ENCODE data around the gene FSIP1.

FSIP1 gene

DNA sequence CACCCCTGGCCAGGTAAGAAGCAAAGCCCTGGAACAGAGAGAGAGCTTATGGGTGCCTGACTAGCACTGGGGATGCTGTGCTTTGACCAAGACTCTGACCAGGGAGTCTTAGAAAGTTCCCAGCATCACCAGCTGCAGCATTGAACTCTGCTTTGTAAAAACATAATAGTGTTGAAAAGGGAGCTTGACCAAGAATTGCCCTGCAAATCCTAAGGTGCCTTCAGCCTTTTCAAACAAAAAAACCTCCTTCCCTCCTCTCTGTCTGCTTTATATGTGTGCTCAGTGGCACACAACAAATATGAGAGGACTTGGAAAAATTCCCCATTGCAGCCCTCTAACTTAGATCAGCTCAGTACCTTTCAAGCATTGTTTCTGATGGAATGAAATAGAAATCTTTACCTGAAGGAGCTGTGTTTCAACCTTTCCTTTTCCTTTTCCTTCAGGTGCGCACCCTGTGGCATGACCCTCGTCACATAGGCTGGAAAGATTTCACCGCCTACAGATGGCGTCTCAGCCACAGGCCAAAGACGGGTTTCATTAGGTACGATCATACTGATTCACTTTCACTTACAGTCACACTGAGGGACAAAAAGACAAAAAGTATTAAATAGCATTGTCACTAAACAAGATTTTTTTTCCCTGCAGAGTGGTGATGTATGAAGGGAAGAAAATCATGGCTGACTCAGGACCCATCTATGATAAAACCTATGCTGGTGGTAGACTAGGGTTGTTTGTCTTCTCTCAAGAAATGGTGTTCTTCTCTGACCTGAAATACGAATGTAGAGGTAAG lies 188.8 kb downstream of the FSIP1 start:
- no peak for DNase-seq (ENCODE audit: low read depth in 2 of 2)

DNA sequence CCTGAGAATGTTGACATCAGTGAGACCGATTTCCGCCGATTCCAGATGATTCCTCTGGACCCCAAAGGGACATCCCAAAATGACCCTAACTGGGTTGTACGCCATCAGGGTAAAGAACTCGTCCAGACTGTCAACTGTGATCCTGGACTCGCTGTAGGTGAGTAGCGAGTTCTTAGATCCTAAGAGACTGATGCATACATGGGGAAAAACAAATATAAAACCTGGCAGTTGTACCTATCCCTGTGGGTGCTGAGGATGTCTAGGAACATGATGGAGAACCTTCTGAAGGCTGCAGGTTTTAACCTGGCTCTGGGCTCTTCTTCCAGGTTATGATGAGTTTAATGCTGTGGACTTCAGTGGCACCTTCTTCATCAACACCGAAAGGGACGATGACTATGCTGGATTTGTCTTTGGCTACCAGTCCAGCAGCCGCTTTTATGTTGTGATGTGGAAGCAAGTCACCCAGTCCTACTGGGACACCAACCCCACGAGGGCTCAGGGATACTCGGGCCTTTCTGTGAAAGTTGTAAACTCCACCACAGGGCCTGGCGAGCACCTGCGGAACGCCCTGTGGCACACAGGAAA lies 189.5 kb downstream of the FSIP1 start:
- no peak for DNase-seq (ENCODE audit: low read depth in 2 of 2)

DNA sequence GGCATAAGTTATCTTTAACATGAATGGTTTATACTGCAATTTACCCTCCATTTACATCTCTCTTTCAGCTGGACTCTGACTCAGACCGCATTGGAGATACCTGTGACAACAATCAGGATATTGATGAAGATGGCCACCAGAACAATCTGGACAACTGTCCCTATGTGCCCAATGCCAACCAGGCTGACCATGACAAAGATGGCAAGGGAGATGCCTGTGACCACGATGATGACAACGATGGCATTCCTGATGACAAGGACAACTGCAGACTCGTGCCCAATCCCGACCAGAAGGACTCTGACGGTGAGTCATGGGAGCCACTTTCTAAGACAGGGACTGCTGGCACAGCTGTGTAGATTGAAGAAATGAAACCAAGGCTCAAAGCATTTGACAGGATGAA lies 190.1 kb downstream of the FSIP1 start:
- no peak for DNase-seq (ENCODE audit: low read depth in 2 of 2)

DNA sequence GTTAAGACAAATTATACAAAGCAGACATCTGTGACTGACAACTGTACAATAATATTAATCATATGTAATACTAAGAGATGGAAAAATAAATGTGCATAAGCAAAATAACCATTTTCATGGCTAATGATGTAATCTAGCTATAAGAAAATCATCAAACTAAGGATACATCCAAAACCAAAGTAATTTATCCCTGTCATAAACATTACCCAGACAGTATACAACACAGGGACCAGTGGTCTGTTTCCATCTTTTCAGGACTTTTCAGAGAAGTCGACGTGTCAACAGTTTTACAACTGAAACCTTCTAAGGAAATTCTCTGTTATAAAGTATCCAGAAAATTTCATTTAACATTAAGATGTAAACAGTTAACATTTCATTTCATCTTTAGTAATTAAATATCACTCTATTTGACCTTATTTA lies 190.7 kb downstream of the FSIP1 start:
- DNase-seq (ENCODE audit: low read depth in 2 of 2) = no peak

DNA sequence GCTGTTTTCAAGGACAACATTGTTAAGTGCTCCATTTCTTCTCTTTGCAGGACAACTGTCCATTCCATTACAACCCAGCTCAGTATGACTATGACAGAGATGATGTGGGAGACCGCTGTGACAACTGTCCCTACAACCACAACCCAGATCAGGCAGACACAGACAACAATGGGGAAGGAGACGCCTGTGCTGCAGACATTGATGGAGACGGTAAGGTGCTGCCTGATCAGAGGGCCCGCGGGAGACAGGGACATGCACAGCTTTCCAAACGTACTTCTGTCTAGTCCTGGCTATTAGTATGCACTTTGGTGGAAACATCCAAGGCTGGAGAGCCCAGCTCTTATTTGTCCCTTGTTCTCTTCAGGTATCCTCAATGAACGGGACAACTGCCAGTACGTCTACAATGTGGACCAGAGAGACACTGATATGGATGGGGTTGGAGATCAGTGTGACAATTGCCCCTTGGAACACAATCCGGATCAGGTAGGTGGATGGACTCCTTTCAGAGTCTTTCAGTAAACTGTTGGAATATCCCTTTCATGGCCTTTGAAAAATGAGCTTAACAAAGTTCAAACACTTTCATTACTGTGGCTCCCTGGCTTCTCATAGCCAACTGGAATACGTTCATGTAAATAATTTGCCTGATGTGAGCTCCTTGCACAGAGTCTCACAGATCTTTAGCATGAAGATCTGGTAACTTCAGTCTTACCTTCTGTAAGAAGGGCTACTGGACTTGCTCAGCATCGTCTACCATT lies 191.3 kb downstream of the FSIP1 start:
- DNase-seq (ENCODE audit: low read depth in 2 of 2) = no peak

DNA sequence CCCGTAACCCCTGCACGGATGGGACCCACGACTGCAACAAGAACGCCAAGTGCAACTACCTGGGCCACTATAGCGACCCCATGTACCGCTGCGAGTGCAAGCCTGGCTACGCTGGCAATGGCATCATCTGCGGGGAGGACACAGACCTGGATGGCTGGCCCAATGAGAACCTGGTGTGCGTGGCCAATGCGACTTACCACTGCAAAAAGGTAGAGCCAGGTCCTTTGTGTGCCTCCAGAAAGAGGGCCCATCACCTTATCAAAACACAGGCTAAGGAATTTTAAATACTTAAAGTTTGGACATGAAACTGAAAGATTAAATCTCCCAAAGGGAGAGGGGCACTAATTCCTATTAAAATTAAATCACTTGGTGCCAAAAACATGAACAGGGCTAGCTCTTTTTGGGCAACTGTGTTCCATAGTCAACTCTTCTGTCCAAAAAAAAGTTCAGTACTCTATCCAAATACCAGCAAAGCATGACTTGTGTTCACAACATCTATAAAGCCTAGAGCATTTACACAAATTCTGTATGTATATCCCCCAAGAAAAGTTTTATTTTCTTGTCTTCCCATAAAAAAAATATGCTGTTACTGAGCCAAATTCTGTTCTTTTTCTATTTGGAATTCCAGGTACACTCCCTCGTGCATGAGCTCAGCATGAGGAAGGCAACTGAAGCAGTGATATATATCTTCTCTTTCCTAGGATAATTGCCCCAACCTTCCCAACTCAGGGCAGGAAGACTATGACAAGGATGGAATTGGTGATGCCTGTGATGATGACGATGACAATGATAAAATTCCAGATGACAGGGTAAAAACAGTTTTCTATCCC lies 192.6 kb downstream of the FSIP1 start:
- DNase-seq (ENCODE audit: low read depth in 2 of 2) = no peak

DNA sequence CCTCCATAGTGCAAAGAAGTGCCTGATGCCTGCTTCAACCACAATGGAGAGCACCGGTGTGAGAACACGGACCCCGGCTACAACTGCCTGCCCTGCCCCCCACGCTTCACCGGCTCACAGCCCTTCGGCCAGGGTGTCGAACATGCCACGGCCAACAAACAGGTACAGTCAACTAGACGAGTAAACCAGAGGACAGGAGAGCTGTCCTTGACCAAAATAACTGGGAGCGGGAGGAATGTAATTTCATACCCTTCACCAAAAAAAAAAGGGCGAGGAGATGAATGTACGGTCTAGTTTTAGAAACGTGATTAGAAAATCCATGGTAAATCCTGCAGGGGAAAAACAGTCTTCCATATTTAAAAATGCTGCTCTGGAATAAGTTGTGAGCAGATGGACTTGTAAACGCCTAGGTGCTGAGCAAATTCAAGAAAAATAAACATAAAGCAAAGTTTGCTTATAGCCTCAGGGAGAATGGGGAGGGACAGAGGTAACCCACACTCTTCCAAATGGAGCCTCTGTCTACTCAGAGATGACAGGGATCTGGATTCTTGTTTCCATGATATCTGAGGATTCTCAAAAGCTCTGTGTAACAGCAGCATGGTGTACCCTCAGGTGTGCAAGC lies 193.3 kb downstream of the FSIP1 start:
- DNase-seq (ENCODE audit: low read depth in 2 of 2) = no peak

DNA sequence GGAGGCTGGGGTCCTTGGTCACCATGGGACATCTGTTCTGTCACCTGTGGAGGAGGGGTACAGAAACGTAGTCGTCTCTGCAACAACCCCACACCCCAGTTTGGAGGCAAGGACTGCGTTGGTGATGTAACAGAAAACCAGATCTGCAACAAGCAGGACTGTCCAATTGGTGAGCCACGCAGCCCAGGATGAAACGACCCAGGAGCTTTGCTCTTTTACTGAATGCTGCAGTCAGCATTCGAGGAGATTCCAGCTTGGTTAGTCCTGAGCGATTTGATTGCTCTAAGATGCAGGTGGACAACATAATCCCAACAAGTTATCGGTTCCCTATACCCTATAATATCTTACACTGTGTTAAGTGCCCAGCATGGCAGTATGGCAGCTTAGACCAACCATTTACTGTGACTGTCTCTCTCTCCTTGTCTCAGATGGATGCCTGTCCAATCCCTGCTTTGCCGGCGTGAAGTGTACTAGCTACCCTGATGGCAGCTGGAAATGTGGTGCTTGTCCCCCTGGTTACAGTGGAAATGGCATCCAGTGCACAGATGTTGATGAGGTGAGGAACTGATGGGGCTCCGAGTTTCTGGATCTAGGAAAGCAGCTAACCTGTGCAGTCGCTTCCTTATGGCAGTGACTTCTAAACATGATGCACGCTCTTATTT lies 194.0 kb downstream of the FSIP1 start:
- DNase-seq (ENCODE audit: low read depth in 2 of 2) = no peak

DNA sequence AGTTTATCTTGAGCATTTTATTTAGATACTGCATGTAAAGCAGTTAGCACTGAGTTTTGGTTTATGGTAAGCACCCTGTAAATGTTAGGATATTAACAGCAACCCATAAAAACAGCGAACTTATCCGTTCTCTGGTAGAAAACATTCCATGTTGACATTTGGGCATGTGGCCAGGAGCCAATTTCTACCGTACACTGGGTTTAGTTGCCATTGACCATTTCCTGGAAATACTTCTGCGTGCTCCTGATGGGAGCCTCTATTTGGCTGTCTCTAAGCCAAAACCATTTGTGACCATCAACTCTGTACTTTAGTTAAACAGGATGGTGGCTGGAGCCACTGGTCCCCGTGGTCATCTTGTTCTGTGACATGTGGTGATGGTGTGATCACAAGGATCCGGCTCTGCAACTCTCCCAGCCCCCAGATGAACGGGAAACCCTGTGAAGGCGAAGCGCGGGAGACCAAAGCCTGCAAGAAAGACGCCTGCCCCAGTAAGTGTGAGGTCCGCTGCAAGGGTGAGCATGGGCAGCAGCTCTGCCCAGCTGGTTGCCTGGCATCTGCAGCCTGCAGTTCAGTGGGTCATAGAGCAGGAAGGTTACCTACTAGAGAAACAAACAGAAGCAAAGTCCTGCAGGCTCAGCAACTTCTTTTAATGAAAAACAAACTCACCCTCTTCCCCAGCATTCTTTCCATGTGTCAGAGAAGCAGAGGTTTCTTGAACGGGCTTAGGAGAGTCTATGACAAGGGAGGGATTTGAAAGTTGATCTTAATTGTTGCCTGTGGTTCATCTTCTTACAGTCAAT lies 194.7 kb downstream of the FSIP1 start:
- no peak for DNase-seq (ENCODE audit: low read depth in 2 of 2)

DNA sequence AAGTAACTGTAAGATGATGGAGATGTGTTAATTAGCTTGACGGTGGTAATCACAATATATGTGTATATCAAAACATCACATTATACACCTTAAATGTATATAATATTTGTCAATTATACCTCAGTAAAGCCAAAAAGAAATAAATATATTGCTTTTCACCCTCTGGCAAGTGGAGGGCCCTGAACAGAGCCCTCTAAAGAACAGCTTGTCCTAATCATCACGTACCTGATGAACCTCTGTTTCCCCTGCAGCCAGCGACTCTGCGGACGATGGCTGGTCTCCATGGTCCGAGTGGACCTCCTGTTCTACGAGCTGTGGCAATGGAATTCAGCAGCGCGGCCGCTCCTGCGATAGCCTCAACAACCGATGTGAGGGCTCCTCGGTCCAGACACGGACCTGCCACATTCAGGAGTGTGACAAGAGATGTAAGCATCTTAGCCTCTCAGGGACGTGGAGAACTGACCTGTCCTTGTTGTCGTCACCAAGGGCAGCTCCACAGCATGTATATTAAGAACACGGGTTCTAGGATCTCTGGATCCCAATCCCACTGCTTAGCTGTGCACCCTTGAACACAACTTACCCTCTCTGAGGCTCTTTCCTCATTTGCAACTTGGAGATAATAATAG lies 195.4 kb downstream of the FSIP1 start:
- DNase-seq (ENCODE audit: low read depth in 2 of 2) = no peak

DNA sequence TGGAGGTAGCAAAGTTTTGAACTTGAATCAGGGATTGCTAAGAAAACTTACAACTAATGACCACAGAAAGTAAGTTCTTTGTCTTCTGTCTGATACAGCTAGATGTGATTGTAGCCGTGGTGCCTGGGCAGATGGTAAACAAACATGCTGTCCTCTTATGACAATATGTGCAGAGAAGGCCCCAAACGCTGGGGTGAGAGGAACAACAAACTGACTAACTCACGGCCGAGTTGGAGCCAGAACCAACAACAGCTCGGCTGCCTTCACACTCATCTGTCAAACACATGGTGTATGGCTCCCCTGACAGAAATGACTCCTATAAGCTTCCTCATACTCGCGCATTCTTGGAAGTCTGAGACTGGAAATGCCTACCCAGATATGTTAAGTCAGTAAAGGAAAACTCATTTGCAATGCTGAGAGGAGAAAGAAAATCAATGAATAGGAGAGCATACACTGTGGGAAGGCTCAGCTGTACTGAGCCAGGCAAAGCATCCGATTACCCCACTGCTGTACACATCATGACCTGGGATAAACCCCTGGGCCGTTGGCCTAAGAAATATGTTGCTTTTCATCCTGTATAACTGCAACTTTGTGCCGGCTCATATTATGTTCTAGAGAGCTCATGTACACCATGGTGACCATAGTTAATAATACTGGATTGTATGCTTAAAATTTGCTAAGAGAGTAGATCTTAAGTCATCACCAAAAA lies 196.1 kb downstream of the FSIP1 start:
- DNase-seq (ENCODE audit: low read depth in 2 of 2) = no peak

DNA sequence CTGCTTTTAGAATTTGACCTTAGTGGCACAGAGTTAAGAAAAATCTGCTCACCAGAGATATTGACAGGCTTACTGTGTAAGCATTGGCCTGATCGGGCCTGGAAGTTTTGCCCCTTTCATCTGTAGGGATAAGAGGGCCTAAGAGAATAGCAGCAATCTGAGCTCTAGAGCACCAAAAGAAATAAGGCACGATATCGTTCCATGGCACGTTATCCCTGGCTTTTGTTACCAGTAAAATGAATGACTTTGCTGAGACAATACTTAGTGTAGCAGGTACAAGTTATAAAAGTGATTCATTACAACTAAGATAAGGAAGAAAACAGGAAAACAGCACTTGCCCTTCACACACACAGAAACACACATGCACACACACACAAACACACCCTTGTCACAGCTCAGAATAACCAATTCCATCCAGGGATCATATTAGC lies 196.8 kb downstream of the FSIP1 start:
- DNase-seq (ENCODE audit: low read depth in 2 of 2) = no peak

DNA sequence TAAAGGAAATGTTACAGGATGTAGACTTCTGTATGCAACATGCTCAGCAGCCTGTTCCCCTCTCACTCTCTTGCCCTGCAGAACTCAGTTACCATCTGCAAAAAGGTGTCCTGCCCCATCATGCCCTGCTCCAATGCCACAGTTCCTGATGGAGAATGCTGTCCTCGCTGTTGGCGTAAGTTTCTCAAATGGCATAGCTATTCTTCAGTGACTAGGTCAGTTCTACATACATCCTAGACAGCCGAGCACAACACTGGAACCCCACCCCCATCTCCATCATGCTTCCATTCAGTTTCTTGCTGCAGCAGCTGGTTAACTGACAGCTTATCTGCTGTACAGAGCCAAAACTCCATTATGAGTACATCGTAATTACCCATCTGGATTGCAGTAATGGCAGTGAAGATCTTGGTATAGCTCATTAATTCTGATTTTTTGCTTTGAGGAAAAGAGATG lies 197.2 kb downstream of the FSIP1 start:
- no peak for DNase-seq (ENCODE audit: low read depth in 2 of 2)

DNA sequence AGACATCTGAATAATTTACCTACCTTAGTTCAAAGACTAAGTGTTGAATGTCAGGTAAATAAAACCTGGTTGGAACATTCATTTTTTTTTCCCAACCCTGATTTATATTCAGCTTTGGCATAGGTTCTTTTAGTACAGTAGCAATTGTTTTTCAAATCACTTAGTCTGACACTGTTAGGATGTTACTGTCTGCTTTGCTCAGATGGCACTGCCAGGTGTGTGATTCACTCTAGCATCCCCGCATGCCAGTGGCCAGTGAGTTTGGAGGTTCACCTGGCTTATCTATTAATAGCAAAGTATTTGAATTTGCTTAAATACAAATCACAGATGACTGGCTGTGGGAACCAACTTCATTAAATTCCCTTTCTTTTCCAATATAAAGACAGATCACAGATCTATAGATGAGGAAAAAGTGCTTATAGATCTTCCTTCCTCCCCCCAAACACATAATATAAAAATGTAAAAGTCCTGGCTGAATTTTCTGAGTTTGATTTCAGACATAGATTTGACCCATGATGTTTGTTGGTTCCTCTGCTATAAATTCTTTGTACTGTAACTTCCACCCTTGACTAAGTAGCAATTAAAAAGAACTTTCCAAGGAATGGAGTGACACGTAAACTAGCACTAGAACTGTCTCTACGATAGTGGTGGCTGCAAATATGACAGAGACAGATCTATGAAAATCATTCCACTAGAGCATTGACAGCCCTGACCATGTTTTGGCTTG lies 197.8 kb downstream of the FSIP1 start:
- DNase-seq (ENCODE audit: low read depth in 2 of 2) = no peak

DNA sequence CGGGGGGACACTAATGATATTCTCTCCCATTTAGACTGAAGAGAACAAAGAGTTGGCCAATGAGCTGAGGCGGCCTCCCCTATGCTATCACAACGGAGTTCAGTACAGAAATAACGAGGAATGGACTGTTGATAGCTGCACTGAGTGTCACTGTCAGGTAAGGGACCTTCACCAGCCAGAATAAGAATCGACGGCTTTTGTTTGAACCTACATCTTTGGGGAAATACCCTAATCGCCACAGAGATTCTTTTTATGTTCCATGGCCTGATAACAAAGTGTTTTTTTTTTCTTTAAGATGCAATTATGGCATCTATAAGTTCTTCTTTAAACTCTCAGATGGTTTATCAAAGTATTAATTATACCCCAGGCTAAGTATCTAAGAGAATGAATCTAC lies 198.4 kb downstream of the FSIP1 start:
- no peak for DNase-seq (ENCODE audit: low read depth in 2 of 2)

DNA sequence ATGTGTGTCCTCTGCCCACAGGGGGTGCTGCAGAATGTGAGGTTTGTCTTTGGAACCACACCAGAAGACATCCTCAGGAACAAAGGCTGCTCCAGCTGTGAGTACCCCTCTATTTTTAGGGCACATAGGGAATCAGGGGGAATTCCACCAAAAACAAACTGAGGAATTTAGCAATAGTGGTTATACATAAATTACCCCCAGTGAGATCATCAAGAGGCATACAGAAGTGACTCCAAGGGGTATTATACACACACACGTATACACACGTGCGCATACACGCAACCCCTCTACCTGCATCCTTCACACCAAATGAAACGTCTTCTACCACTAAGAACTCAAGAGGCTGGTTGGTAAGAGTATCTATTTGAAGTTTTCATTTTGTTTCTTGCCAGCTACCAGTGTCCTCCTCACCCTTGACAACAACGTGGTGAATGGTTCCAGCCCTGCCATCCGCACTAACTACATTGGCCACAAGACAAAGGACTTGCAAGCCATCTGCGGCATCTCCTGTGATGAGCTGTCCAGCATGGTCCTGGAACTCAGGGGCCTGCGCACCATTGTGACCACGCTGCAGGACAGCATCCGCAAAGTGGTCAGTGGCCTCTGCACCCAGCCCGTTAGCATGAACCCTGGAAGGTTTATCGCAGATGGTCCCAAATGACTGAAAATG lies 198.9 kb downstream of the FSIP1 start:
- peak in 1 of 2 donors; percentile 15 for DNase-seq (ENCODE audit: low read depth in 2 of 2)

DNA sequence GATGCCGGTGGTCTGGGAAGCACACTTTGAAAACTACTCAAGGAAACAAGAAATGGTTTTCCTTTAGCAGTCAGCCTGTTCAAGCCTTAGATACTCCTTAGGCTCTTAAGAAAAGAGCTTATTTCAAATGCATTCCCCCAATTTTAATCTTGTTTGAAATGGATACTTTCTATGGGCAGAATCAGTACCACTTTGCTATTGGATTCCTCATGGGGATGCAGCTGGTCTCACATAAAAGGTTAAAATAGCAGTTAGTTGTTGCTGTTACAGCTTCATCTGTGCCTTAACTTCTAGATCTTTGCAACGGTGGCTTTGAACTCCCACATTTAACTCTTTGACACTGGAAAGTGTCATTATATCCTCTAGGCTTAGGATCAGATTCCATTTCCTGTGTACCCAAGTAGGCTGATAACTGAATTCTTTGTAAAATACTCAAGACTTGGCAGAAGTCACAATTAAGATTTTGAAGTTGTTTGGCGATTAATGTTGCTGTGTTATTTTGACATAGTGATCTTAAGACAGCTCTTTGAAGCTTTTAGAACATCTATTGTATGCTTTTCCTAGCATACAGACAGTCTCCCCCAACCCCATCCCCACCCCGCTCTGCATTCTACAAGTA lies 199.6 kb downstream of the FSIP1 start:
- no peak for DNase-seq (ENCODE audit: low read depth in 2 of 2)
